GM13977 (cell line): Measurements from ENCODE around the gene PROC.

Experiments used
- DNase-seq: peaks from one replicate; pipeline ENCODE4 v3.0.0; 2012; ENCODE audit warnings: low spot score
- CTCF ChIP-seq: IDR thresholded peaks from 2 replicates; pipeline ENCODE4 v1.5.1; 2012; ENCODE audit warnings: mild to moderate bottlenecking, control low read depth; ENCODE audit not compliant: insufficient read depth; ENCODE audit errors: extremely low read depth, missing control alignments
- in situ Hi-C: fragments of 300-500 bp; cut with MboI; formaldehyde crosslinking; loops from one replicate; pipeline ENCODE4 v1.12.0; 2022; ENCODE audit warnings: low sequenced_read_pairs, low pct_unique_long_range_greater_than_20kb, mixed read lengths, inconsistent platforms; ENCODE audit not compliant: unreplicated experiment

PROC gene

GRCh38 chr2:127386764-127387654 lies 31.2 kb upstream of the PROC start:
- TF ChIP-seq CTCF: no peak
- peak; percentile 88 for DNase-seq

GRCh38 chr2:127387655-127388422 lies 30.4 kb upstream of the PROC start, which contains the start of gene MAP3K2:
Gene MAP3K2 (minus strand): TSS chr2:127387975. CDS start chr2:127343129, 44,846 bp downstream.
- in situ Hi-C loops: no loop called here
- peak; percentile 97 for DNase-seq
- TF ChIP-seq CTCF: no peak

More at GRCh38 chr2:127386764-127387654, 31.2 kb upstream of the PROC start:
- in situ Hi-C loops: no loop called here

GRCh38 chr2:127388423-127389164 lies 29.6 kb upstream of the PROC start:
- DNase-seq: no peak
- in situ Hi-C loops: no loop called here
- no peak for TF ChIP-seq CTCF

GRCh38 chr2:127389778-127390435 lies 28.3 kb upstream of the PROC start:
- in situ Hi-C loops: no loop called here
- no peak for DNase-seq
- TF ChIP-seq CTCF: no peak

- TF ChIP-seq CTCF: no peak
- in situ Hi-C loops: no loop called here
- no peak for DNase-seq
Measured at GRCh38 chr2:127392133-127392827, 25.9 kb upstream of the PROC start.
